Thymus (tissue), 14 donors: Measurements from ENCODE around the gene PCSK4. TPM values are rescaled to one million over a fixed set of nuclear protein-coding genes. Genes with fewer than 3 reads are reported as not detected.
"Not testable (repeated sequence)": the region's sequence is repeated elsewhere in the genome, so short reads cannot be mapped to it uniquely, and the experiment has no call there.

ENCODE experiments used
- DNase-seq, 9 donors: peaks; one replicate each; pipeline ENCODE4 v3.0.0-alpha.2; 2013; ENCODE audit warnings: low spot score in 9 of 9, low read depth in 6 of 9, missing footprints in 1 of 9
- H3K27ac ChIP-seq, 2 donors: one replicate each; pipeline ENCODE4 v1.5.1; 2013; ENCODE audit warnings: control low read depth in 1 of 2, low read depth in 1 of 2, low read length in 1 of 2, mild to moderate bottlenecking in 1 of 2, moderate library complexity in 1 of 2
- H3K27me3 ChIP-seq, 2 donors: one replicate each; pipeline ENCODE4 v1.5.1; 2013; ENCODE audit warnings: low read length in 1 of 2; ENCODE audit not compliant: control insufficient read depth in 2 of 2, insufficient read depth in 1 of 2
- H3K36me3 ChIP-seq, 2 donors: one replicate each; pipeline ENCODE4 v1.5.1; 2013; ENCODE audit warnings: low read length in 1 of 2, mild to moderate bottlenecking in 1 of 2, moderate library complexity in 1 of 2; ENCODE audit not compliant: control insufficient read depth in 2 of 2, insufficient read depth in 2 of 2
- H3K4me1 ChIP-seq, 2 donors: one replicate each; pipeline ENCODE4 v1.5.1; 2013; ENCODE audit warnings: low read length in 2 of 2; ENCODE audit not compliant: control insufficient read depth in 2 of 2, insufficient read depth in 2 of 2
- H3K4me3 ChIP-seq, 2 donors: one replicate each; pipeline ENCODE4 v1.5.1; 2013; ENCODE audit warnings: low read length in 2 of 2, control low read depth in 1 of 2, mild to moderate bottlenecking in 1 of 2
- H3K9me3 ChIP-seq, 2 donors: one replicate each; pipeline ENCODE4 v1.5.1; 2013; ENCODE audit warnings: low read length in 1 of 2, mild to moderate bottlenecking in 1 of 2; ENCODE audit not compliant: control insufficient read depth in 2 of 2, insufficient read depth in 1 of 2
- WGBS: extraction: QIAGEN DNeasy Blood & Tissue Kit; methylation state at CpG from one replicate; pipeline ENCODE4 v1.1.7; 2013; 5-methylcytosine and 5-hydroxymethylcytosine counted together
- long read RNA-seq, 10 donors: transcript quantifications; one replicate each; lab custom pipeline, GENCODE V29; 2026
- polyA plus RNA-seq: library from polyadenylated mRNA; stranded (reverse); fragments of 200-250 nt; gene quantifications from one replicate; pipeline ENCODE4 v1.2.3, GENCODE V29; 2013
- total RNA-seq: library from RNA; stranded (reverse); fragments of 120-200 nt; gene quantifications from one replicate; pipeline ENCODE4 v1.2.4, GENCODE V29; 2013
- donor health status: healthy.

The PCSK4 gene
- 4.9 TPM for total RNA-seq
- polyA plus RNA-seq, result 11.5 TPM
- long read RNA-seq, donor 1, partial matches to known transcripts, result 0 of 2 reads
- long read RNA-seq, donor 1, other reads (novel, unspliced or antisense), result 0 of 2 reads
- long read RNA-seq, donor 2, partial matches to known transcripts, result 0 of 3 reads
- long read RNA-seq, donor 2, other reads (novel, unspliced or antisense), result 0 of 3 reads
- long read RNA-seq, donor 3, partial matches to known transcripts, result 0 of 2 reads
- long read RNA-seq, donor 3, other reads (novel, unspliced or antisense), result 0 of 2 reads
- long read RNA-seq, donor 4, partial matches to known transcripts, result 0 of 1 reads
- long read RNA-seq, donor 4, other reads (novel, unspliced or antisense), result 0 of 1 reads
- long read RNA-seq, donor 5, result 0 reads
- long read RNA-seq, donor 6, result 0 reads
- long read RNA-seq, donor 7, result 0 reads
- long read RNA-seq, donor 8, result 0 reads
- long read RNA-seq, donor 9, partial matches to known transcripts, result 0 of 2 reads
- long read RNA-seq, donor 9, other reads (novel, unspliced or antisense), result 0 of 2 reads
- long read RNA-seq, donor 10, partial matches to known transcripts, result 0 of 1 reads
- long read RNA-seq, donor 10, other reads (novel, unspliced or antisense), result 0 of 1 reads

- Histone ChIP-seq H3K4me3 (peak within 1 kb of the TSS; percentile 64 to 70), H3K9me3 (no peaks in the 10 kb centered on the region), H3K36me3 (no peaks in the 10 kb centered on the region), H3K27me3 (peaks cover 15 to 47% of the 10 kb centered on the region in 2 donors), H3K4me1 (peaks cover 11 to 32% of the 10 kb centered on the region in 2 donors), H3K27ac (peak within 1 kb of the TSS; percentile 77 to 80)
- DNase-seq, result peak; percentile 91 to 98 (median 95)
- under 1% methylated on average over 74 of the region's 74 CpGs for WGBS
These were observed at the start of gene PCSK4 for GRCh38 chr19:1490311-1491113. PCSK4 (minus strand) TSS chr19:1490350; CDS start chr19:1490346, 4 bp downstream.

DNA sequence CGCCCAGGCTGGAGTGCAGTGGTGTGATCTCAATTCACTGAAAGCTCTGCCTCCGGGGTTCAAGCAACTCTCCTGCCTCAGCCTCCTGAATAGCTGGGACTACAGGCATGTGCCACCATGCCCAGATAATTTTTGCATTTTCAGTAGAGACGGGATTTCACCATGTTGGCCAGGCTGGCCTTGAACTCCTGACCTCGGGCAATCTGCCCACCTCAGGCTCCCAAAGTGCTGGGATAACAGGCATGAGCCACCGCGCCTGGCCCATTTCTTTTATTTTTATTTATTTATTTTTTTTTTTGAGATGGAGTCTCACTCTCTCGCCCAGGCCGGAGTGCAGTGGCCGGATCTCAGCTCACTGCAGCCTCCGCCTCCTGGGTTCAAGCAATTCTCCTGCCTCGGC is 49.6 kb upstream of the PCSK4 start:
- H3K27ac ChIP-seq, DNase-seq, H3K36me3 ChIP-seq, H3K4me1 ChIP-seq, H3K4me3 ChIP-seq, H3K9me3 ChIP-seq: not testable (repeated sequence)
- WGBS, result 97% methylated on average over 11 of the region's 11 CpGs
- H3K27me3 ChIP-seq, result peaks cover 6 to 55% of the 10 kb centered on the region in 2 donors

- no peaks in the 10 kb centered on the region for H3K36me3 ChIP-seq
- DNase-seq, result no peak
- H3K27me3 ChIP-seq, result peaks cover 6 to 54% of the 10 kb centered on the region in 2 donors
- 69% methylated on average over 15 of the region's 15 CpGs for WGBS
- no peaks in the 10 kb centered on the region for H3K4me1 ChIP-seq
- H3K27ac ChIP-seq, result no peak overlapping the region
- no peaks in the 10 kb centered on the region for H3K9me3 ChIP-seq
- H3K4me3 ChIP-seq, result no peak overlapping the region
These were observed 48.8 kb upstream of the PCSK4 start for GRCh38 chr19:1538978-1539377.

- H3K4me1 ChIP-seq, H3K27ac ChIP-seq, H3K9me3 ChIP-seq, DNase-seq, H3K4me3 ChIP-seq, H3K36me3 ChIP-seq: not testable (repeated sequence)
- peaks cover 2 to 32% of the 10 kb centered on the region in 2 donors for H3K27me3 ChIP-seq
- 96% methylated on average over 7 of the region's 7 CpGs for WGBS
These were observed 45.5 kb upstream of the PCSK4 start for GRCh38 chr19:1535699-1536098.

GRCh38 chr19:1534972-1535371 is 44.8 kb upstream of the PCSK4 start:
- Histone ChIP-seq H3K4me3 (no peak overlapping the region), H3K27me3 (peaks cover 0 to 25% of the 10 kb centered on the region in 2 donors), H3K36me3 (no peaks in the 10 kb centered on the region), H3K27ac (no peak overlapping the region), H3K9me3 (no peaks in the 10 kb centered on the region), H3K4me1 (no peaks in the 10 kb centered on the region)
- 89% methylated on average over 14 of the region's 14 CpGs for WGBS
- no peak for DNase-seq

DNA sequence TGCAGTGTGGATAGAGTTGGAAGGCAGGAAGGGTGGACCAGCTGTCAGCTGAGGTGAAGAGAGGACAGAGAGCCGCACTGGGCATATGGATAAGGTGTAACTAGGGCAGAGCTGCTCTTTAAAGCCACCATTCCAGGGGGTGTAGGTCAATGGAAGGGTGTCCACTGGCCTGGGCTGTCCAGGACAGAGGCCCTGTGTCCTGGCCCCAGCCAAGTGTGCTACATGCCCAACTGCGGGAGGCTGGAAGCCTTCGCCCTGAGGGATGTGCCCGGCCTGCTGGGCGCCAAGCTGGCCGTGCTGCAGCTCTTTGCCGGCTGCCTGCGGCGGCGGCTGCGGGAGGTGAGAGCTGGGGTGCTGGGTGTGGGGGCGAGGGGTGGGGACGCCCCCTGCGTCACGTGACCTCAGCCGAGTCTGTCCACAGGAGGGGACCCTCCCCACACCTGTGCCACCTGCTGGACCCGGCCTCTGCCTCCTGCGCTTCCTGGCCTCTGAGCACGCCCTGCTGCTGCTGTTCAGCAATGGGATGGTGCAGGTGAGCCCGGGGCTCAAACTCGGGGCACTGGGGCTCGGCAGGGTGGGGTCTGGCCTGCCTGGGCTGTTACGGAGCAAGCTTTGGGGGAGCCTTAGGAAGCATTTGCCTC is 43.5 kb upstream of the PCSK4 start:
- Histone ChIP-seq H3K27me3 (peaks cover 0 to 21% of the 10 kb centered on the region in 2 donors), H3K9me3 (no peaks in the 10 kb centered on the region), H3K36me3 (no peaks in the 10 kb centered on the region), H3K4me3 (no peak overlapping the region), H3K27ac (no peak overlapping the region), H3K4me1 (no peaks in the 10 kb centered on the region)
- 74% methylated on average over 23 of the region's 23 CpGs for WGBS
- no peak for DNase-seq

DNA sequence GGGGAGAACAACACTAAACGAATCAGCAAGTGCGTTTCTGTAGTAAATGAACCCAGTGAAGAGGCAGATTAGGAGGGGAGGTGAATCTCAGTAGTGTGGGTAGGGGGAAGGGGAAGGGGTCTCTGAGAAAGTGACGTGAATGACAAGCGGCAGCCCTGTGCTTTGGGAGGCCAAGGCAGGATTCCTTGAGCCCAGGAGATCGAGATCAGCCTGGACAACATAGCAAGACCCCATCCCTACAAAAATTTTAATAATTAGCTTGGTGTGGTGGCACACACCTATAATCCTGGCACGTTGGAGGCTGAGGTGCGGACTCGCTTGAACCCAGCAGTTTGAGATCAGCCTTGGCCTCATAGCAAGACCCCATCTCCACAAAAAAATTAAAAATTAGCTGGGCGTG is 41.9 kb upstream of the PCSK4 start:
- Histone ChIP-seq H3K9me3 (no peaks in the 10 kb centered on the region), H3K27ac (no peak overlapping the region), H3K4me1 (no peaks in the 10 kb centered on the region), H3K27me3 (peaks cover 0 to 18% of the 10 kb centered on the region in 2 donors), H3K4me3 (no peak overlapping the region), H3K36me3 (no peaks in the 10 kb centered on the region)
- no peak for DNase-seq
- WGBS, result 94% methylated on average over 9 of the region's 9 CpGs

DNA sequence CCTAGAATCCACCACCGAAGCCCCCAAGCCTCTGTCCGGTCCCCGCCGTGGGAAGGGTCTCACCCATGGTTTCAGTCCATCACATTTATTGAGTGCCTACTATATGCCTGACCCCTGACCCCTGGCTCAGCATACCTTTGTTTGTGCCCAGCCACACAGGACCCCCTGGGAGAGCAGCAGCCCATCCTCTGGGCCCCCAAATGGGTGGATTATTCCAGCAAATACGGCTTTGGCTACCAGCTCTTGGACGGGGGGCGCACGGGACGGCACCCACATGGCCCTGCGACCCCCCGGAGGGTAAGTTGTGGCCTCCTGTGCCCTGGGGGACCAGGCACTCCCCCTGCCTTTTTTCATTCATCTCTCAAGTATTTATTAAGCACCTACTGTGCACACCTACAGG is 41.4 kb upstream of the PCSK4 start:
- DNase-seq, result no peak
- H3K4me1 ChIP-seq, result no peaks in the 10 kb centered on the region
- no peak overlapping the region for H3K27ac ChIP-seq
- no peak overlapping the region for H3K4me3 ChIP-seq
- H3K27me3 ChIP-seq, result peaks cover under 1 to 21% of the 10 kb centered on the region in 2 donors
- no peaks in the 10 kb centered on the region for H3K9me3 ChIP-seq
- WGBS, result 91% methylated on average over 11 of the region's 11 CpGs
- H3K36me3 ChIP-seq, result no peaks in the 10 kb centered on the region
